IMR-90 (cell line): ENCODE data around the gene GPR35. TPM values are rescaled to one million over a fixed set of nuclear protein-coding genes. Genes with fewer than 3 reads are reported as not detected.

Experiments used
- ATAC-seq: fragments of 200-7000 bp; cut with Tn5 transposase; 2 replicates; pipeline ENCODE4 v1.9.1; 2020; ENCODE audit warnings: low read depth, mild to moderate bottlenecking, moderate library complexity
- BruUV-seq: library from RNA; stranded (reverse); fragments of 400-500 nt; replicated peaks from 2 replicates; lab custom pipeline; 2021; lab: Mats Ljungman, UMichigan
- CTCF ChIA-PET: fragments of 300-600 bp; formaldehyde crosslinking; extraction: SDS; loops from one replicate; lab custom pipeline; 2021; ENCODE audit warnings: antibody characterized with exemption; lab: Yijun Ruan, JAX
- POLR2A ChIA-PET: fragments of 300-600 bp; sonication (Branson Sonifier 250); formaldehyde crosslinking; loops from one replicate; lab custom pipeline; 2022; ENCODE audit warnings: antibody characterized with exemption; ENCODE audit not compliant: unreplicated experiment; lab: Charles Lee
- DNase-seq: peaks from one replicate; pipeline ENCODE4 v3.0.0; 2013
- H2AFZ ChIP-seq: replicated peaks from 2 replicates; pipeline ENCODE3; 2013; ENCODE audit warnings: low read length, mild to moderate bottlenecking; ENCODE audit not compliant: poor library complexity
- H2AK5ac ChIP-seq: 2 replicates; pipeline ENCODE4 v1.6.1; 2013; ENCODE audit warnings: low read depth, low read length, inconsistent platforms
- H2AK9ac ChIP-seq: replicated peaks from 2 replicates; pipeline ENCODE3; 2013; ENCODE audit warnings: mild to moderate bottlenecking, low read depth, low read length, moderate library complexity; ENCODE audit not compliant: poor library complexity
- H2BK120ac ChIP-seq: 2 replicates; pipeline ENCODE4 v1.6.1; 2013; ENCODE audit warnings: low read depth, low read length, inconsistent platforms
- H2BK15ac ChIP-seq: 3 replicates; pipeline ENCODE4 v1.6.1; 2013; ENCODE audit warnings: low read depth, low read length, inconsistent platforms
- H2BK20ac ChIP-seq: 2 replicates; pipeline ENCODE4 v1.6.1; 2013; ENCODE audit warnings: low read depth, mild to moderate bottlenecking, inconsistent platforms, low read length, moderate library complexity
- H2BK5ac ChIP-seq: 2 replicates; pipeline ENCODE4 v1.6.1; 2013; ENCODE audit warnings: mild to moderate bottlenecking, low read depth, low read length, inconsistent platforms; ENCODE audit not compliant: poor library complexity, severe bottlenecking
- H3K14ac ChIP-seq: replicated peaks from 2 replicates; pipeline ENCODE4 v1.6.1; 2013; ENCODE audit warnings: low read depth, low read length, inconsistent platforms
- H3K18ac ChIP-seq: 2 replicates; pipeline ENCODE4 v1.6.1; 2013; ENCODE audit warnings: low read depth, low read length, control low read depth
- H3K23ac ChIP-seq: 2 replicates; pipeline ENCODE4 v1.6.1; 2013; ENCODE audit warnings: low read depth, low read length, inconsistent platforms
- H3K27ac ChIP-seq: 2 replicates; pipeline ENCODE4 v1.5.1; 2013; ENCODE audit warnings: mild to moderate bottlenecking, control low read depth, low read length; ENCODE audit not compliant: insufficient read depth
- H3K27me3 ChIP-seq: 2 replicates; pipeline ENCODE4 v1.6.1; 2013; ENCODE audit warnings: low read length; ENCODE audit not compliant: control insufficient read depth, insufficient read depth
- H3K36me3 ChIP-seq: 2 replicates; pipeline ENCODE4 v1.6.1; 2013; ENCODE audit warnings: low read length, mixed read lengths; ENCODE audit not compliant: control insufficient read depth, insufficient read depth
- H3K4ac ChIP-seq: 2 replicates; pipeline ENCODE4 v1.6.1; 2013; ENCODE audit warnings: low read depth, low read length, inconsistent platforms
- H3K4me1 ChIP-seq: 2 replicates; pipeline ENCODE4 v1.6.1; 2013; ENCODE audit warnings: low read length, mixed read lengths; ENCODE audit not compliant: control insufficient read depth, insufficient read depth
- H3K4me2 ChIP-seq: 2 replicates; pipeline ENCODE4 v1.6.1; 2013; ENCODE audit warnings: low read depth, mild to moderate bottlenecking, control low read depth, low read length, moderate library complexity
- H3K4me3 ChIP-seq: 2 replicates; pipeline ENCODE4 v1.5.1; 2013; ENCODE audit warnings: low read depth, mild to moderate bottlenecking, control low read depth, low read length, moderate library complexity; ENCODE audit not compliant: insufficient read depth
- H3K56ac ChIP-seq: 2 replicates; pipeline ENCODE4 v1.6.1; 2013; ENCODE audit warnings: low read length, inconsistent platforms; ENCODE audit not compliant: insufficient read depth; ENCODE audit errors: extremely low read depth
- H3K79me1 ChIP-seq, 2 experiments: 2 replicates each; pipeline ENCODE4 v1.6.1; 2013; ENCODE audit warnings: low read length in 2 of 2, inconsistent platforms in 1 of 2, low read depth in 1 of 2
- H3K9ac ChIP-seq: 2 replicates; pipeline ENCODE4 v1.6.1; 2013; ENCODE audit warnings: low read depth, low read length, control low read depth
- H3K9me1 ChIP-seq: 2 replicates; pipeline ENCODE4 v1.6.1; 2013; ENCODE audit warnings: low read length, inconsistent platforms; ENCODE audit not compliant: insufficient read depth
- H3K9me3 ChIP-seq: 2 replicates; pipeline ENCODE4 v1.6.1; 2013; ENCODE audit warnings: low read length; ENCODE audit not compliant: control insufficient read depth, insufficient read depth
- H4K20me1 ChIP-seq: 2 replicates; pipeline ENCODE4 v1.6.1; 2013; ENCODE audit warnings: low read length, inconsistent platforms; ENCODE audit not compliant: insufficient read depth
- H4K5ac ChIP-seq: 2 replicates; pipeline ENCODE4 v1.6.1; 2013; ENCODE audit warnings: mild to moderate bottlenecking, low read depth, low read length, control low read depth
- H4K8ac ChIP-seq, 2 experiments: 2 replicates each; pipeline ENCODE4 v1.6.1; 2013; ENCODE audit warnings: low read depth in 2 of 2, low read length in 2 of 2, control low read depth in 1 of 2, inconsistent platforms in 1 of 2
- H4K91ac ChIP-seq: 2 replicates; pipeline ENCODE4 v1.6.1; 2013; ENCODE audit warnings: low read depth, low read length, inconsistent platforms; ENCODE audit not compliant: insufficient read depth
- CEBPB ChIP-seq: IDR thresholded peaks from 2 replicates; pipeline ENCODE4 v1.6.1; 2012; ENCODE audit warnings: low read depth, low read length, improper control_type of control experiment
- CHD1 ChIP-seq: IDR thresholded peaks from 2 replicates; pipeline ENCODE4 v1.6.1; 2012; ENCODE audit warnings: low read depth, low read length, improper control_type of control experiment
- CTCF ChIP-seq: conservative IDR thresholded peaks from 2 replicates; pipeline ENCODE4 v1.5.1; 2012; ENCODE audit warnings: mild to moderate bottlenecking, low read depth, low read length, improper control_type of control experiment
- MAZ ChIP-seq: IDR thresholded peaks from 2 replicates; pipeline ENCODE4 v1.6.1; 2012; ENCODE audit warnings: low read depth, mild to moderate bottlenecking, low read length, improper control_type of control experiment, moderate library complexity, borderline replicate concordance
- MXI1 ChIP-seq: IDR thresholded peaks from 2 replicates; pipeline ENCODE4 v1.6.1; 2012; ENCODE audit warnings: low read depth, mild to moderate bottlenecking, low read length, moderate library complexity, borderline replicate concordance
- POLR2A ChIP-seq: IDR thresholded peaks from 2 replicates; pipeline ENCODE4 v1.6.1; 2012; ENCODE audit warnings: mild to moderate bottlenecking, low read depth, low read length
- RAD21 ChIP-seq: IDR thresholded peaks from 2 replicates; pipeline ENCODE4 v1.6.1; 2012; ENCODE audit warnings: low read length, improper control_type of control experiment
- RCOR1 ChIP-seq: IDR thresholded peaks from 2 replicates; pipeline ENCODE4 v1.6.1; 2012; ENCODE audit warnings: mild to moderate bottlenecking, low read length, improper control_type of control experiment; ENCODE audit not compliant: insufficient replicate concordance
- RFX5 ChIP-seq: IDR thresholded peaks from 2 replicates; pipeline ENCODE4 v1.8.0; 2012; ENCODE audit warnings: low read depth, mild to moderate bottlenecking, low read length, moderate library complexity
- SMC3 ChIP-seq: fragments of 150-350 bp; IDR thresholded peaks from 2 replicates; pipeline ENCODE4 v1.6.1; 2016; ENCODE audit warnings: low read depth, mild to moderate bottlenecking, antibody characterized with exemption, low read length, moderate library complexity
- WGBS, 2 experiments: methylation state at CpG; one replicate each; pipeline versions ENCODE4 v1.1.5 to v1.1.7; 2013; ENCODE audit warnings: missing lambda C conversion rate in 2 of 2; ENCODE audit not compliant: insufficient read length in 1 of 2; ENCODE audit errors: extremely low coverage in 2 of 2; 5-methylcytosine and 5-hydroxymethylcytosine counted together
- dilution Hi-C: fragments of 300-500 bp; cut with HindIII; formaldehyde crosslinking; loops from one replicate; pipeline ENCODE4 v1.14.3; 2018; ENCODE audit warnings: low sequenced_read_pairs; ENCODE audit not compliant: unreplicated experiment
- in situ Hi-C: fragments of 300-500 bp; cut with MboI; formaldehyde crosslinking; loops from 3 replicates; pipeline ENCODE4 v1.14.3; 2019; ENCODE audit warnings: low sequenced_read_pairs, inconsistent platforms, mixed read lengths
- intact Hi-C: fragments of 100-400 bp; cut with micrococcal nuclease; formaldehyde crosslinking; loops from 2 replicates; pipeline ENCODE4 v1.10.0; 2022
- polyA plus RNA-seq, 3 experiments: library from polyadenylated mRNA; depleted of rRNA; stranded (reverse); fragments of >200 nt; gene quantifications; 2 replicates each; pipeline ENCODE4 v1.2.3, GENCODE V29; 2012; ENCODE audit warnings: low replicate concordance in 1 of 3
- total RNA-seq: library from RNA; depleted of rRNA; stranded (reverse); fragments of >200 nt; gene quantifications from 2 replicates; pipeline ENCODE4 v1.2.3, GENCODE V29; 2012
- TF ChIP-seq, protein P1 (sequence below): fragments of 150-350 bp; IDR thresholded peaks from 2 replicates; pipeline ENCODE4 v1.6.1; 2017; ENCODE audit warnings: mild to moderate bottlenecking, antibody characterized with exemption, low read length, low read depth
- TF ChIP-seq, protein P2 (sequence below): fragments of 150-350 bp; IDR thresholded peaks from 2 replicates; pipeline ENCODE4 v1.6.1; 2016; ENCODE audit warnings: low read depth, mild to moderate bottlenecking, low read length, moderate library complexity, borderline replicate concordance

GPR35 gene
- total and polyA plus RNA-seq, 2 of the 4 experiments (the other 2 are of a cell fraction) = 0.31 TPM; not detected in 1

DNA sequence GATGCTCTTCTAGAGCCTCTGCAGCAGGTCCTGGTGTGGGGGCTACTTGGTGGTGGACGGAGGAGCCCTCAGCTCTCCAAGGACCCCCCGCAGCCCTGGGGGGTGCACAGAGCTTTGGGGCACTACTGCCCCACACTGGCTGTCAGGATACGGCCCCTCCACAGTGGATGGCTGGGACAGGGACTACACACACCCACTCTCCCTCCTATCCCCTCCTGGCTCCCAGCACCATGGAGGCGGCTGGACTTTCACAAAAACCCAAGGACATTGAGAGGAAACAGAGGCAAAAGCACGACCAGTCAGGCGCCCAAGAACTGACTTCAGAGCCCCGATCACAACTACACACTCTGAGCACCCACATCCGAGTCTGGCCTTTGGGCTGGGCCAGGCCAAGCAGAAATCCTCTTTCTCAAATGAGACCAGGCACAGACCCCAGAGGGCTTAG lies 12.6 kb downstream of the GPR35 start:
- Histone ChIP-seq H3K79me1 (no peaks in the 10 kb centered on the region), H4K5ac (no peak overlapping the region), H3K4me3 (no peak overlapping the region), H3K14ac (no peak overlapping the region), H2AK5ac (no peak overlapping the region), H2BK20ac (no peak overlapping the region), H2AK9ac (no peak overlapping the region), H3K9me3 (peaks cover 7% of the 10 kb centered on the region), H3K4me1 (no peaks in the 10 kb centered on the region), H3K36me3 (no peaks in the 10 kb centered on the region), H3K4ac (no peak overlapping the region), H3K27ac (no peak overlapping the region), H4K91ac (no peak overlapping the region), H3K9ac (no peak overlapping the region), H3K9me1 (no peaks in the 10 kb centered on the region), H3K4me2 (no peak overlapping the region), H4K20me1 (no peaks in the 10 kb centered on the region), H2BK120ac (no peak overlapping the region), H3K18ac (no peak overlapping the region), H2AFZ (no peak overlapping the region), H3K56ac (no peak overlapping the region), H2BK5ac (no peak overlapping the region), H3K27me3 (peaks cover 12% of the 10 kb centered on the region), H4K8ac (no peak overlapping the region), H3K23ac (no peak overlapping the region), H2BK15ac (no peak overlapping the region)
- no TSS peak for BruUV-seq
- dilution Hi-C loops (no loop called here), in situ Hi-C loops (no loop called here), intact Hi-C loops (no loop called here)
- CTCF ChIA-PET = no interaction called here
- ATAC-seq (no peak), DNase-seq (no peak)
- 58% methylated on average over 5 of the region's 8 CpGs; no CpG with 5 or more reads in 1 of the 2 experiments for WGBS, 2 experiments
- no peak for TF ChIP-seq CTCF
- no peak for TF ChIP-seq SMC3
- TF ChIP-seq, protein P1, sequence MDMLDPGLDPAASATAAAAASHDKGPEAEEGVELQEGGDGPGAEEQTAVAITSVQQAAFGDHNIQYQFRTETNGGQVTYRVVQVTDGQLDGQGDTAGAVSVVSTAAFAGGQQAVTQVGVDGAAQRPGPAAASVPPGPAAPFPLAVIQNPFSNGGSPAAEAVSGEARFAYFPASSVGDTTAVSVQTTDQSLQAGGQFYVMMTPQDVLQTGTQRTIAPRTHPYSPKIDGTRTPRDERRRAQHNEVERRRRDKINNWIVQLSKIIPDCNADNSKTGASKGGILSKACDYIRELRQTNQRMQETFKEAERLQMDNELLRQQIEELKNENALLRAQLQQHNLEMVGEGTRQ = no peak
- TF ChIP-seq RAD21 = no peak
- no peak for TF ChIP-seq MAZ
- no peak for TF ChIP-seq CEBPB
- TF ChIP-seq, protein P2, sequence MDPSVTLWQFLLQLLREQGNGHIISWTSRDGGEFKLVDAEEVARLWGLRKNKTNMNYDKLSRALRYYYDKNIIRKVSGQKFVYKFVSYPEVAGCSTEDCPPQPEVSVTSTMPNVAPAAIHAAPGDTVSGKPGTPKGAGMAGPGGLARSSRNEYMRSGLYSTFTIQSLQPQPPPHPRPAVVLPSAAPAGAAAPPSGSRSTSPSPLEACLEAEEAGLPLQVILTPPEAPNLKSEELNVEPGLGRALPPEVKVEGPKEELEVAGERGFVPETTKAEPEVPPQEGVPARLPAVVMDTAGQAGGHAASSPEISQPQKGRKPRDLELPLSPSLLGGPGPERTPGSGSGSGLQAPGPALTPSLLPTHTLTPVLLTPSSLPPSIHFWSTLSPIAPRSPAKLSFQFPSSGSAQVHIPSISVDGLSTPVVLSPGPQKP = no peak
- TF ChIP-seq RCOR1 = no peak
- no peak for TF ChIP-seq MXI1
- TF ChIP-seq RFX5 = no peak
- TF ChIP-seq POLR2A = no peak
- no peak for TF ChIP-seq CHD1
- POLR2A ChIA-PET = no interaction called here
